ENCODE data around the gene BICRA. TPM values are rescaled to one million over a fixed set of nuclear protein-coding genes. Genes with fewer than 3 reads are reported as not detected.
A peak's percentile ranks its signal among the peaks of the same experiment; 100 is the strongest.

BICRA gene
- polyA plus RNA-seq, 1 donor (not counting 4 experiments of a cell fraction or from before 2014, with no cell fraction given), result 0.42 TPM

GRCh38 chr19:47628078-47628771, 19.3 kb downstream of the BICRA start:
- peaks cover 10% of the 10 kb centered on the region for H4K20me1 ChIP-seq (ENCODE audit: control insufficient read depth, extremely low read depth, insufficient read depth, low read length)
- no peaks in the 10 kb centered on the region for H3K27me3 ChIP-seq (ENCODE audit: control insufficient read depth, extremely low read depth, insufficient read depth, low read length)
- H3K4me3 ChIP-seq (ENCODE audit: control insufficient read depth in 2 of 3, extremely low read depth in 1 of 3, insufficient read depth in 2 of 3, low read depth in 1 of 3, low read length in 3 of 3), result no peak overlapping the region
- DNase-seq (ENCODE audit: low read depth, low spot score) (no peak), FAIRE-seq (peak; percentile 39)
- H3K9me1 ChIP-seq (ENCODE audit: control insufficient read depth, extremely low read depth, insufficient read depth, low read length), result peaks cover 4% of the 10 kb centered on the region
- H3K27ac ChIP-seq (ENCODE audit: control insufficient read depth, insufficient read depth, low read length), result no peak overlapping the region
- peaks cover 1 to 4% of the 10 kb centered on the region in 2 experiments for H3K36me3 ChIP-seq (ENCODE audit: control insufficient read depth in 2 of 2, extremely low read depth in 1 of 2, insufficient read depth in 2 of 2, low read length in 2 of 2)
- H3K9ac ChIP-seq (ENCODE audit: control insufficient read depth, extremely low read depth, insufficient read depth, low read length), result no peak overlapping the region
- H3K4me2 ChIP-seq (ENCODE audit: control insufficient read depth, extremely low read depth, insufficient read depth, low read depth, low read length), result no peak overlapping the region
- dilution Hi-C loops (cut with MboI; ENCODE audit: extremely low pct_ligation_motif_present, low sequenced_read_pairs), result no loop called here
- no peaks in the 10 kb centered on the region for H3K9me3 ChIP-seq (ENCODE audit: control insufficient read depth, low read depth, low read length)
- H3K4me1 ChIP-seq (ENCODE audit: control insufficient read depth, extremely low read depth, insufficient read depth, low read length), result peaks cover 18% of the 10 kb centered on the region
- H3K79me2 ChIP-seq (ENCODE audit: control insufficient read depth, insufficient read depth, low read length), result peaks cover 68% of the 10 kb centered on the region
- TF ChIP-seq EZH2 (IDR thresholded peaks at IDR 0.05; ENCODE audit: low read length), result no peak
- no peak for TF ChIP-seq CTCF (optimal IDR thresholded peaks at IDR 0.05 in 1 of 3, IDR thresholded peaks at IDR 0.05 in 1 of 3, conservative IDR thresholded peaks at IDR 0.05 in 1 of 3; ENCODE audit: extremely low read depth in 1 of 3, insufficient read depth in 2 of 3, low read length in 3 of 3)
- no peak overlapping the region for H2AFZ ChIP-seq (ENCODE audit: control insufficient read depth, low read length)

- TF ChIP-seq CTCF (optimal IDR thresholded peaks at IDR 0.05 in 1 of 3, IDR thresholded peaks at IDR 0.05 in 1 of 3, conservative IDR thresholded peaks at IDR 0.05 in 1 of 3; ENCODE audit: extremely low read depth in 1 of 3, insufficient read depth in 2 of 3, low read length in 3 of 3), result no peak
- TF ChIP-seq EZH2 (IDR thresholded peaks at IDR 0.05; ENCODE audit: low read length), result no peak
Measured at GRCh38 chr19:47630594-47630993, 21.7 kb downstream of the BICRA start.

More at GRCh38 chr19:47630594-47630993, 21.7 kb downstream of the BICRA start:
- no peak overlapping the region for H3K4me3 ChIP-seq (ENCODE audit: control insufficient read depth in 2 of 3, extremely low read depth in 1 of 3, insufficient read depth in 2 of 3, low read depth in 1 of 3, low read length in 3 of 3)
- H3K79me2 ChIP-seq (ENCODE audit: control insufficient read depth, insufficient read depth, low read length), result peaks cover 64% of the 10 kb centered on the region
- dilution Hi-C loops (cut with MboI; ENCODE audit: extremely low pct_ligation_motif_present, low sequenced_read_pairs), result no loop called here
- peaks cover 0 to 4% of the 10 kb centered on the region in 2 experiments for H3K36me3 ChIP-seq (ENCODE audit: control insufficient read depth in 2 of 2, extremely low read depth in 1 of 2, insufficient read depth in 2 of 2, low read length in 2 of 2)
- H3K27ac ChIP-seq (ENCODE audit: control insufficient read depth, insufficient read depth, low read length), result no peak overlapping the region
- no peak overlapping the region for H2AFZ ChIP-seq (ENCODE audit: control insufficient read depth, low read length)
- DNase-seq (ENCODE audit: low read depth, low spot score) (no peak), FAIRE-seq (no peak)
- H3K9me1 ChIP-seq (ENCODE audit: control insufficient read depth, extremely low read depth, insufficient read depth, low read length), result peaks cover 4% of the 10 kb centered on the region
- peaks cover 10% of the 10 kb centered on the region for H4K20me1 ChIP-seq (ENCODE audit: control insufficient read depth, extremely low read depth, insufficient read depth, low read length)
- no peak overlapping the region for H3K9ac ChIP-seq (ENCODE audit: control insufficient read depth, extremely low read depth, insufficient read depth, low read length)
- H3K4me1 ChIP-seq (ENCODE audit: control insufficient read depth, extremely low read depth, insufficient read depth, low read length), result peaks cover 11% of the 10 kb centered on the region
- no peaks in the 10 kb centered on the region for H3K27me3 ChIP-seq (ENCODE audit: control insufficient read depth, extremely low read depth, insufficient read depth, low read length)
- H3K9me3 ChIP-seq (ENCODE audit: control insufficient read depth, low read depth, low read length), result no peaks in the 10 kb centered on the region
- no peak overlapping the region for H3K4me2 ChIP-seq (ENCODE audit: control insufficient read depth, extremely low read depth, insufficient read depth, low read depth, low read length)

Measured in keratinocyte (primary cell).